ENCODE data around the gene PNCK. TPM values are rescaled to one million over a fixed set of nuclear protein-coding genes. Genes with fewer than 3 reads are reported as not detected.

The PNCK gene
- total RNA-seq = 0.34 and 1.6 TPM in 2 replicates

GRCh38 chrX:153673428-153674218 is at the start of gene PNCK:
Gene PNCK, minus strand, starts transcription at chrX:153673813. Its CDS starts 737 bp downstream, at chrX:153673076.
- no peaks in the 10 kb centered on the region for H3K36me3 ChIP-seq (ENCODE audit: control insufficient read depth, insufficient read depth, low read length)
- H3K27me3 ChIP-seq (ENCODE audit: control insufficient read depth, insufficient read depth, low read length) = peaks cover 18% of the 10 kb centered on the region
- DNase-seq (ENCODE audit: low read depth) = no peak
- H3K4me3 ChIP-seq (ENCODE audit: low read depth, low read length) = no peak within 1 kb of the TSS
- no peak for TF ChIP-seq CTCF (IDR thresholded peaks at IDR 0.05; ENCODE audit: insufficient read depth, low read length, poor library complexity, severe bottlenecking)

DNA sequence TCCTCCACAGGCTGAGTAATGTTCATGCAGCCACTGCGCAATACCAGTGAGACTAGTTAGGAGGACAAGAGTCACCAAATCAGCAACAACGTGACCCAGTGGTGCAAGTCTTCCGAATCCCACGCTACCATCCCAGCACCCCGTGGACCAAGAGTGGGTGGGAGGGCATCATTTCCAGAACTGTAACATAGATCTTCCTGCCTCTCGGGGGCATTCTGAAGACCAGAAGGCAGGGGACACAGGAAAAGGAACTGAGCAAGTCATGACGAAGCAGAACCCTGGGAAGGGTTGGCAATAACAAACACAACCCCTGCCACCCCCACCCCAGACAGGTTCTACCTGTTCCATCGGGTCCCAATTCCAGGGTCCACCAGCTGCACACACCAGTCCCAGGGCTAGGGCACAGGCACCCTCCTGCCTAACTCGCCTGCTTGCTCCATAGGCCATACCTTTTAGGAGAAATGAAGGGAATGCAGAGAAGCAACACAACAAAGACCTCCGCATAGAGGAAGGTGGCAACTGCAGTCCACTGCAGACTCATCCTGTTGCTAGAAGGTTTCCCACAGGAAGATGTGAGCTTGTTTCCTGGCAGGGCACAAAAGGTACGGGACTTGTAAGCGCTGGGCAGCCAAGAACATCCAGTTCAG is 49.2 kb upstream of the PNCK start:
- TF ChIP-seq CTCF (IDR thresholded peaks at IDR 0.05; ENCODE audit: insufficient read depth, low read length, poor library complexity, severe bottlenecking) = no peak
- peaks cover 1% of the 10 kb centered on the region for H3K36me3 ChIP-seq (ENCODE audit: control insufficient read depth, insufficient read depth, low read length)
- no peaks in the 10 kb centered on the region for H3K27me3 ChIP-seq (ENCODE audit: control insufficient read depth, insufficient read depth, low read length)
- no peak for DNase-seq (ENCODE audit: low read depth)
- H3K4me3 ChIP-seq (ENCODE audit: low read depth, low read length) = peak overlapping the region; percentile 74

- TF ChIP-seq CTCF (IDR thresholded peaks at IDR 0.05; ENCODE audit: insufficient read depth, low read length, poor library complexity, severe bottlenecking) = no peak
- DNase-seq (ENCODE audit: low read depth) = no peak
- H3K4me3 ChIP-seq (ENCODE audit: low read depth, low read length) = no peak overlapping the region
- peaks cover 1% of the 10 kb centered on the region for H3K36me3 ChIP-seq (ENCODE audit: control insufficient read depth, insufficient read depth, low read length)
- H3K27me3 ChIP-seq (ENCODE audit: control insufficient read depth, insufficient read depth, low read length) = no peaks in the 10 kb centered on the region
These were observed 46.1 kb upstream of the PNCK start for GRCh38 chrX:153719701-153720100.

DNA sequence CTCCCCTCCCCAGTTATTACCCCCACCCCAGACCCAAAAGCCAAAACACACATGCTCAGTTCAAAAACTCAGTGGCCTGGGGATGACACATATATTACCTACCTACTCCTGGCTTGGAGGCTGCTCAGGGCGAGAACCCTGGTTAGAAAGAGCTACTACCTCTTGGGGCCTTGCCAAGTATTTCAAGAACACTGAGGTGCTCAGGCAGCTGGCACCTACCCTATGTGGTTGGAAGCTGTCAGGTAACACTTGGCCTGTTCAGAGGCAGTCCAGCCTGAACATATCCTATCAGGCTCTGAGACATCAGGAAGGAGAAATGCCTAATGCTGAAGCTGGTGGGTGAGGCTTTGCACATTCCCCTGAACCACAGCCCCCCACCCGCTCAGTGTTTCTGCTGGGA is 45.6 kb upstream of the PNCK start:
- H3K27me3 ChIP-seq (ENCODE audit: control insufficient read depth, insufficient read depth, low read length) = no peaks in the 10 kb centered on the region
- peaks cover 1% of the 10 kb centered on the region for H3K36me3 ChIP-seq (ENCODE audit: control insufficient read depth, insufficient read depth, low read length)
- no peak for DNase-seq (ENCODE audit: low read depth)
- H3K4me3 ChIP-seq (ENCODE audit: low read depth, low read length) = no peak overlapping the region
- TF ChIP-seq CTCF (IDR thresholded peaks at IDR 0.05; ENCODE audit: insufficient read depth, low read length, poor library complexity, severe bottlenecking) = no peak

GRCh38 chrX:153717445-153717844 is 43.8 kb upstream of the PNCK start:
- no peak overlapping the region for H3K4me3 ChIP-seq (ENCODE audit: low read depth, low read length)
- no peak for DNase-seq (ENCODE audit: low read depth)
- H3K36me3 ChIP-seq (ENCODE audit: control insufficient read depth, insufficient read depth, low read length) = peaks cover 1% of the 10 kb centered on the region
- TF ChIP-seq CTCF (IDR thresholded peaks at IDR 0.05; ENCODE audit: insufficient read depth, low read length, poor library complexity, severe bottlenecking) = no peak
- H3K27me3 ChIP-seq (ENCODE audit: control insufficient read depth, insufficient read depth, low read length) = no peaks in the 10 kb centered on the region

All from kidney epithelial cell (primary cell).